GM13977 (cell line): ENCODE data around the gene CXXC5.

Source experiments
- DNase-seq: peaks from one replicate; pipeline ENCODE4 v3.0.0; 2012; ENCODE audit warnings: low spot score
- CTCF ChIP-seq: IDR thresholded peaks from 2 replicates; pipeline ENCODE4 v1.5.1; 2012; ENCODE audit warnings: mild to moderate bottlenecking, control low read depth; ENCODE audit not compliant: insufficient read depth; ENCODE audit errors: extremely low read depth, missing control alignments
- in situ Hi-C: fragments of 300-500 bp; cut with MboI; formaldehyde crosslinking; loops from one replicate; pipeline ENCODE4 v1.12.0; 2022; ENCODE audit warnings: low sequenced_read_pairs, low pct_unique_long_range_greater_than_20kb, mixed read lengths, inconsistent platforms; ENCODE audit not compliant: unreplicated experiment

The CXXC5 gene

DNA sequence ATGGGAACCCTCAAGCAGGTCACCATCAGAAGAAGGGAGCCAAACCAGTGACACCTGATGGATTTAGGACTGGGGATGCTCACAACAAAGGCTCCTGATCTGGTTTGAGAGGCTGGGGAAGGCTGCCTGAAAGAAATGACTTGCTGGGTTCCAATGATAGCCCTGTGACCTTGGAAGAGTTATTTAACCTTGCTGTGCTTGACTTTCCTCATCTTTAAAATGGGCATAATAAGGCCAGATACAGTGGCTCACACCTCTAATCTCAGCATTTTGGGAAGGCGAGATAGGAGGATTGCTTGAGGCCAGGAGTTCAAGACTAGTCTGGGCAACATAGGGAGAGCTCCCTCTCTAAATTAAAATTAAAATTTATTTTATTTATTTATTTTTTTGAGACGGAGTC, 83.9 kb downstream of the CXXC5 start:
- no peak for DNase-seq
- in situ Hi-C loops = no loop called here
- no peak for TF ChIP-seq CTCF

DNA sequence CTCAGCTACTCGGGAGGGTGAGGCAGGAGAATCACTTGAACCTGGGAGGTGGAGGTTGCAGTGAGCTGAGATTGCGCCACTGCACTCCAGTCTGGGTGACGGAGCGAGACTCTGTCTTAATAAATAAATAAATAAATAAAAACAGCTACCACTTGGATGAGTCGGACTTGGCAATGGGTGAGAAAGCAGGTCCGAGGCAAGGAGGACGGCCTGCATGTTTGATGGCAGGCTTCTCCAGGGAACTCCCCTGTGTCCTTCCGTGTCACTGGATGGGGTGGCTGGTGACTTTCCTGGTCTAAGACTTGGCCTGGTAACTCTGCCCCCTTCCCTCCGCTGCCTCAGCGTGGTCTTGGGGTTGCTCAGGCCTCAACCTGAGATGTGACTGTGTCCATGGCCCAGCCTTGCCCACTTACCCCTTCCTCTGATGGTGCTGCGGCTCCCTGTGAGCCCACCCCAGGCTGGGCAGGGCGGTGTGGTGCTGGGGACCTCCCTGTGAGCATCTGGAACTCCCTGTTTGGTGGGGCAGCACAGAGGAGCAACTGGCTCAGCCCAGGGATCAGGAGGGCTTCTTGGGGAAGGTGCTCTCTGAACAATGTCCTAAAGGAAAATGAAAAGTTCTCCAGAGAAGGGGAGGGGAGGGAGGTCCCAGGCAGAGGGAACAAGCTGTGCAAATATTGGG, 85.0 kb downstream of the CXXC5 start:
- no peak for DNase-seq
- TF ChIP-seq CTCF = no peak
- in situ Hi-C loops = no loop called here
